ENCODE data around the gene HAUS5. TPM values are rescaled to one million over a fixed set of nuclear protein-coding genes. Genes with fewer than 3 reads are reported as not detected.

The HAUS5 gene
- total and polyA plus RNA-seq, 2 of the 8 experiments (the other 6 are each of a cell fraction or from before 2014, with no cell fraction given) = 13.8 to 25.7 TPM

GRCh38 chr19:35578707-35579106, 33.8 kb upstream of the HAUS5 start:
- Histone ChIP-seq H4K20me1 (replicated peaks in 1 of 2; ENCODE audit: control insufficient read depth in 1 of 2, insufficient read depth in 2 of 2, low read length in 2 of 2) (no peaks in the 10 kb centered on the region), H3K56ac (replicated peaks; ENCODE audit: insufficient read length, low read depth, low read length) (no peak overlapping the region), H3K23ac (ENCODE audit: insufficient read length) (no peak overlapping the region), H2BK120ac (replicated peaks; ENCODE audit: low read depth, low read length) (no peak overlapping the region), H3K79me1 (ENCODE audit: low read depth, low read length) (no peaks in the 10 kb centered on the region), H4K5ac (ENCODE audit: insufficient read length, low read depth, low read length) (no peak overlapping the region), H2BK15ac (ENCODE audit: low read length) (no peak overlapping the region), H3K4me2 (ENCODE audit: insufficient read depth in 1 of 2, low read depth in 2 of 2, low read length in 2 of 2) (no peak overlapping the region), H4K91ac (replicated peaks; ENCODE audit: insufficient read length, low read length) (no peak overlapping the region), H3K23me2 (ENCODE audit: low read depth, low read length) (no peaks in the 10 kb centered on the region), H2BK12ac (ENCODE audit: low read depth, low read length) (no peak overlapping the region), H3K9ac (replicated peaks in 1 of 4; ENCODE audit: extremely low read depth in 1 of 4, low read depth in 3 of 4, low read length in 3 of 4) (no peak overlapping the region), H3K27ac (ENCODE audit: low read depth, low read length) (no peak overlapping the region), H3K4me3 (ENCODE audit: extremely low read depth in 1 of 4, insufficient read depth in 2 of 4, low read depth in 3 of 4, low read length in 4 of 4) (no peak overlapping the region), H3K18ac (ENCODE audit: extremely low read depth, low read length) (no peak overlapping the region), H3K79me2 (ENCODE audit: control insufficient read depth in 1 of 2, insufficient read depth in 2 of 2, low read length in 2 of 2) (no peaks in the 10 kb centered on the region), H3K27me3 (replicated peaks in 1 of 4; ENCODE audit: control insufficient read depth in 3 of 4, extremely low read depth in 1 of 4, insufficient read depth in 3 of 4, low read length in 3 of 4) (no peaks in the 10 kb centered on the region), H3K9me3 (ENCODE audit: insufficient read depth in 2 of 2, low read depth in 1 of 2, low read length in 1 of 2) (peaks cover 28 to 32% of the 10 kb centered on the region in 2 experiments), H2BK20ac (ENCODE audit: low read length) (no peak overlapping the region), H2AFZ (ENCODE audit: low read length) (no peak overlapping the region), H3K14ac (ENCODE audit: insufficient read length) (no peak overlapping the region), H2AK5ac (ENCODE audit: low read depth, low read length) (no peak overlapping the region), H3K4ac (replicated peaks; ENCODE audit: insufficient read length, low read depth, low read length) (no peak overlapping the region), H3K36me3 (ENCODE audit: control insufficient read depth in 2 of 4, insufficient read depth in 4 of 4, low read length in 3 of 4) (no peaks in the 10 kb centered on the region), H3K4me1 (replicated peaks in 1 of 4; ENCODE audit: control insufficient read depth in 3 of 4, insufficient read depth in 4 of 4, low read length in 3 of 4) (no peaks in the 10 kb centered on the region), H4K8ac (ENCODE audit: extremely low read depth, insufficient read depth, low read length) (no peak overlapping the region), H2BK5ac (ENCODE audit: low read depth, low read length) (no peak overlapping the region)
- WGBS, 2 experiments (ENCODE audit: extremely low coverage in 1 of 2, insufficient coverage in 1 of 2, insufficient read length in 1 of 2, insufficient replicate concordance in 2 of 2, low coverage in 1 of 2, low lambda C conversion rate in 2 of 2, missing lambda C conversion rate in 1 of 2) = 79% methylated on average over 7 of the region's 7 CpGs; no CpG with 5 or more reads in 1 of the 2 experiments
- FAIRE-seq = no peak
- ChIA-PET POLR2A (ENCODE audit: partially characterized antibody) (no interaction called here), CTCF (ENCODE audit: partially characterized antibody) (interaction anchor here (0.6 to 1.6 kb wide), 5 partner anchors 11 to 275 kb away, joined by 3 to 6 read pairs (median 3); no protein-coding TSS in a partner anchor)
- no peak for DNase-seq (ENCODE audit: low read depth in 1 of 2, low spot score in 2 of 2)
- no peak for TF ChIP-seq POLR2A (IDR thresholded peaks at IDR 0.05; ENCODE audit: control extremely low read depth in 1 of 2, low read depth in 2 of 2, low read length in 2 of 2)
- TF ChIP-seq RBBP5 (IDR thresholded peaks at IDR 0.05; ENCODE audit: borderline replicate concordance, low read depth, low read length) = no peak
- TF ChIP-seq, protein P1, sequence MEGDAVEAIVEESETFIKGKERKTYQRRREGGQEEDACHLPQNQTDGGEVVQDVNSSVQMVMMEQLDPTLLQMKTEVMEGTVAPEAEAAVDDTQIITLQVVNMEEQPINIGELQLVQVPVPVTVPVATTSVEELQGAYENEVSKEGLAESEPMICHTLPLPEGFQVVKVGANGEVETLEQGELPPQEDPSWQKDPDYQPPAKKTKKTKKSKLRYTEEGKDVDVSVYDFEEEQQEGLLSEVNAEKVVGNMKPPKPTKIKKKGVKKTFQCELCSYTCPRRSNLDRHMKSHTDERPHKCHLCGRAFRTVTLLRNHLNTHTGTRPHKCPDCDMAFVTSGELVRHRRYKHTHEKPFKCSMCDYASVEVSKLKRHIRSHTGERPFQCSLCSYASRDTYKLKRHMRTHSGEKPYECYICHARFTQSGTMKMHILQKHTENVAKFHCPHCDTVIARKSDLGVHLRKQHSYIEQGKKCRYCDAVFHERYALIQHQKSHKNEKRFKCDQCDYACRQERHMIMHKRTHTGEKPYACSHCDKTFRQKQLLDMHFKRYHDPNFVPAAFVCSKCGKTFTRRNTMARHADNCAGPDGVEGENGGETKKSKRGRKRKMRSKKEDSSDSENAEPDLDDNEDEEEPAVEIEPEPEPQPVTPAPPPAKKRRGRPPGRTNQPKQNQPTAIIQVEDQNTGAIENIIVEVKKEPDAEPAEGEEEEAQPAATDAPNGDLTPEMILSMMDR (IDR thresholded peaks at IDR 0.05; ENCODE audit: control extremely low read depth in 1 of 3, insufficient read depth in 1 of 3, low read depth in 1 of 3, low read length in 3 of 3) = no peak
- TF ChIP-seq NRF1 (IDR thresholded peaks at IDR 0.05; ENCODE audit: low read depth, low read length) = no peak
- TF ChIP-seq POLR2AphosphoS5 (IDR thresholded peaks at IDR 0.05; ENCODE audit: low read depth, low read length) = no peak
- TF ChIP-seq SAP30 (IDR thresholded peaks at IDR 0.05; ENCODE audit: insufficient read depth, insufficient replicate concordance, low read length) = no peak
- TF ChIP-seq SIN3A (conservative IDR thresholded peaks at IDR 0.05 in 1 of 2, IDR thresholded peaks at IDR 0.05 in 1 of 2; ENCODE audit: low read depth in 1 of 2, low read length in 2 of 2) = no peak
- TF ChIP-seq KDM4A (IDR thresholded peaks at IDR 0.05; ENCODE audit: low read depth, low read length, severe bottlenecking) = no peak
- TF ChIP-seq TBP (IDR thresholded peaks at IDR 0.05; ENCODE audit: low read depth, low read length) = no peak
- TF ChIP-seq ASH2L (IDR thresholded peaks at IDR 0.05; ENCODE audit: low read length) = no peak
- no peak for TF ChIP-seq CHD2 (IDR thresholded peaks at IDR 0.05; ENCODE audit: low read length)
- TF ChIP-seq POU5F1 (IDR thresholded peaks at IDR 0.05; ENCODE audit: low read depth, low read length) = no peak
